ENCODE measurements around the gene NMRK1. TPM values are rescaled to one million over a fixed set of nuclear protein-coding genes. Genes with fewer than 3 reads are reported as not detected.

The NMRK1 gene
- total and polyA plus RNA-seq, 2 of the 13 experiments (the other 11 are each of a cell fraction or from before 2014, with no cell fraction given) = 9.1 to 12.9 TPM

- DNase-seq (ENCODE audit: low spot score) (no peak), ATAC-seq (peak; percentile 56; the same call in 2 of the 3 replicates), FAIRE-seq (no peak)
- WGBS (ENCODE audit: low lambda C conversion rate) = 0% methylated on average over 1 of the region's 1 CpG
- H3K9me3 ChIP-seq (ENCODE audit: low read length) = 0 out of 2 replicates have a peak, but pooled peaks cover 7% of the 10 kb centered on the region
- in situ Hi-C loops (cut with HindIII; ENCODE audit: extremely low pct_ligation_motif_present, low pct_unique_long_range_greater_than_20kb) (no loop called here), intact Hi-C loops (cut with micrococcal nuclease; ENCODE audit: unreplicated experiment) (no loop called here)
- no peak overlapping the region for H2AFZ ChIP-seq (ENCODE audit: low read length)
- TF ChIP-seq MATR3 (CRISPR knock-in tag; IDR thresholded peaks at IDR 0.05) = no peak
- no peak for TF ChIP-seq ZMYM4 (CRISPR knock-in tag; IDR thresholded peaks at IDR 0.05)
- TF ChIP-seq SYNCRIP (IDR thresholded peaks at IDR 0.05; ENCODE audit: insufficient read depth, low read depth, low read length) = no peak
- TF ChIP-seq, protein P1, sequence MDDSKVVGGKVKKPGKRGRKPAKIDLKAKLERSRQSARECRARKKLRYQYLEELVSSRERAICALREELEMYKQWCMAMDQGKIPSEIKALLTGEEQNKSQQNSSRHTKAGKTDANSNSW (CRISPR knock-in tag; IDR thresholded peaks at IDR 0.05; ENCODE audit: borderline replicate concordance) = no peak
- TF ChIP-seq, protein P2, sequence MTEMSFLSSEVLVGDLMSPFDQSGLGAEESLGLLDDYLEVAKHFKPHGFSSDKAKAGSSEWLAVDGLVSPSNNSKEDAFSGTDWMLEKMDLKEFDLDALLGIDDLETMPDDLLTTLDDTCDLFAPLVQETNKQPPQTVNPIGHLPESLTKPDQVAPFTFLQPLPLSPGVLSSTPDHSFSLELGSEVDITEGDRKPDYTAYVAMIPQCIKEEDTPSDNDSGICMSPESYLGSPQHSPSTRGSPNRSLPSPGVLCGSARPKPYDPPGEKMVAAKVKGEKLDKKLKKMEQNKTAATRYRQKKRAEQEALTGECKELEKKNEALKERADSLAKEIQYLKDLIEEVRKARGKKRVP (CRISPR knock-in tag; IDR thresholded peaks at IDR 0.05) = no peak
- CTCF ChIA-PET (ENCODE audit: low intra/inter-chr PET ratio, low total read pairs) = no interaction called here
- H3K79me2 ChIP-seq (ENCODE audit: insufficient read depth, low read length) = no peaks in the 10 kb centered on the region
- H3K4me2 ChIP-seq (ENCODE audit: low read depth, low read length) = peak overlapping the region; percentile 36; the same call in 1 of the 2 replicates
- no peaks in the 10 kb centered on the region for H3K27me3 ChIP-seq (ENCODE audit: control insufficient read depth in 1 of 2, insufficient read depth in 2 of 2, low read length in 2 of 2)
- H3K4me1 ChIP-seq (ENCODE audit: insufficient read depth, low read length) = no peaks in the 10 kb centered on the region; the same call in 1 of the 2 replicates
- H4K20me1 ChIP-seq (ENCODE audit: insufficient read depth, low read length) = no peaks in the 10 kb centered on the region
- BruUV-seq (replicated peaks) = no TSS peak
- H3K4me3 ChIP-seq (replicated peaks in 1 of 3; ENCODE audit: insufficient read depth in 1 of 3, low read depth in 2 of 3, low read length in 3 of 3) = no peak overlapping the region
- no peak overlapping the region for H3K27ac ChIP-seq (ENCODE audit: extremely low read length, insufficient read depth, low read length)
- POLR2A ChIA-PET = interaction anchor here (1.3 to 1.7 kb wide), 3 partner anchors 10 to 102 kb away, joined by 3 to 11 read pairs (median 6); partner anchors contain the start of gene CARNMT1
- H3K9ac ChIP-seq (ENCODE audit: insufficient read depth, low read depth, low read length) = no peak overlapping the region
- no peaks in the 10 kb centered on the region for H3K36me3 ChIP-seq (replicated peaks in 1 of 2; ENCODE audit: control insufficient read depth in 1 of 2, insufficient read depth in 2 of 2, low read length in 2 of 2)
Measured at GRCh38 chr9:75053869-75054268, 34.1 kb downstream of the NMRK1 start.

GRCh38 chr9:75051285-75051684, 36.7 kb downstream of the NMRK1 start:
- in situ Hi-C loops (cut with HindIII; ENCODE audit: extremely low pct_ligation_motif_present, low pct_unique_long_range_greater_than_20kb) (no loop called here), intact Hi-C loops (cut with micrococcal nuclease; ENCODE audit: unreplicated experiment) (no loop called here)
- no peak for TF ChIP-seq ZNF569 (CRISPR knock-in tag; IDR thresholded peaks at IDR 0.05; ENCODE audit: borderline replicate concordance)
- no peak for TF ChIP-seq ZNF143 (CRISPR knock-in tag; IDR thresholded peaks at IDR 0.05)
- no peak for TF ChIP-seq BHLHE40 (IDR thresholded peaks at IDR 0.05; ENCODE audit: low read length)
- no peak for TF ChIP-seq YEATS4 (CRISPR knock-in tag; IDR thresholded peaks at IDR 0.05; ENCODE audit: borderline replicate concordance)
- TF ChIP-seq RARA (CRISPR knock-in tag; IDR thresholded peaks at IDR 0.05) = no peak
- Histone ChIP-seq H3K4me1 (ENCODE audit: insufficient read depth, low read length) (no peaks in the 10 kb centered on the region; the same call in 1 of the 2 replicates), H3K4me3 (replicated peaks in 1 of 3; ENCODE audit: insufficient read depth in 1 of 3, low read depth in 2 of 3, low read length in 3 of 3) (no peak overlapping the region), H4K20me1 (ENCODE audit: insufficient read depth, low read length) (no peaks in the 10 kb centered on the region), H3K27ac (ENCODE audit: extremely low read length, insufficient read depth, low read length) (no peak overlapping the region), H2AFZ (ENCODE audit: low read length) (no peak overlapping the region), H3K9me3 (ENCODE audit: low read length) (0 out of 2 replicates have a peak, but pooled peaks cover under 1% of the 10 kb centered on the region), H3K27me3 (ENCODE audit: control insufficient read depth in 1 of 2, insufficient read depth in 2 of 2, low read length in 2 of 2) (no peaks in the 10 kb centered on the region), H3K9ac (ENCODE audit: insufficient read depth, low read depth, low read length) (no peak overlapping the region), H3K79me2 (ENCODE audit: insufficient read depth, low read length) (no peaks in the 10 kb centered on the region), H3K4me2 (ENCODE audit: low read depth, low read length) (no peak overlapping the region), H3K36me3 (replicated peaks in 1 of 2; ENCODE audit: control insufficient read depth in 1 of 2, insufficient read depth in 2 of 2, low read length in 2 of 2) (no peaks in the 10 kb centered on the region)
- no peak for ATAC-seq
- no peak for FAIRE-seq
- ChIA-PET CTCF (ENCODE audit: low intra/inter-chr PET ratio, low total read pairs) (no interaction called here), POLR2A (no interaction called here)
- no peak for DNase-seq (ENCODE audit: low spot score)
- no TSS peak for BruUV-seq (replicated peaks)

All from HepG2 (cell line).